ENCODE data around the gene RAD21L1. TPM values are rescaled to one million over a fixed set of nuclear protein-coding genes. Genes with fewer than 3 reads are reported as not detected.

The RAD21L1 gene
- total RNA-seq, 1 donor from 2014 or later = not detected

DNA sequence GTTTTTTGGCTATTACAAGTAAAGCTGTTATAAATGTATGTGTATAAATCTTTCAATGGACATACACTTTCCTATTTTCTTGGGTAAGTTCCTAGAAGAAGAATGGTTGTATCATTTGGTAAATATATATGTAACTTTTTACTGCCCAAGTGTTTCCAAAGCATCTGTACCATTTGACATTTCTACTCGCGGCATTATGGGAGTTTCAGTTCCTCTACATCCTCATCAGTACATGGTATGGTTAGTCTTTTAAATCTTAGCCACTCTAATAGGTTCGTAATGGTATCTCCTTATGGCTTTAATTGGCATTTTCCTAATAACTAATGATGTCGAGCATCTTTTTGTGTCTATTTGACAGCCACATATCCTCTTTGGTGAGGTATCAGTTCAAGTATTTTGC lies 53.1 kb downstream of the RAD21L1 start:
- Mint-ChIP-seq H3K27ac (ENCODE audit: unreplicated experiment) (no peak overlapping the region), H3K36me3 (ENCODE audit: low read depth) (peaks cover 2% of the 10 kb centered on the region), H3K9me3 (ENCODE audit: low read depth) (no peaks in the 10 kb centered on the region), H3K4me3 (ENCODE audit: unreplicated experiment) (no peak overlapping the region), H3K4me1 (ENCODE audit: low read depth) (peaks cover 4% of the 10 kb centered on the region), H3K27me3 (ENCODE audit: low read depth) (no peaks in the 10 kb centered on the region)
- DNase-seq (ENCODE audit: low spot score) = no peak
- TF ChIP-seq, protein P1, sequence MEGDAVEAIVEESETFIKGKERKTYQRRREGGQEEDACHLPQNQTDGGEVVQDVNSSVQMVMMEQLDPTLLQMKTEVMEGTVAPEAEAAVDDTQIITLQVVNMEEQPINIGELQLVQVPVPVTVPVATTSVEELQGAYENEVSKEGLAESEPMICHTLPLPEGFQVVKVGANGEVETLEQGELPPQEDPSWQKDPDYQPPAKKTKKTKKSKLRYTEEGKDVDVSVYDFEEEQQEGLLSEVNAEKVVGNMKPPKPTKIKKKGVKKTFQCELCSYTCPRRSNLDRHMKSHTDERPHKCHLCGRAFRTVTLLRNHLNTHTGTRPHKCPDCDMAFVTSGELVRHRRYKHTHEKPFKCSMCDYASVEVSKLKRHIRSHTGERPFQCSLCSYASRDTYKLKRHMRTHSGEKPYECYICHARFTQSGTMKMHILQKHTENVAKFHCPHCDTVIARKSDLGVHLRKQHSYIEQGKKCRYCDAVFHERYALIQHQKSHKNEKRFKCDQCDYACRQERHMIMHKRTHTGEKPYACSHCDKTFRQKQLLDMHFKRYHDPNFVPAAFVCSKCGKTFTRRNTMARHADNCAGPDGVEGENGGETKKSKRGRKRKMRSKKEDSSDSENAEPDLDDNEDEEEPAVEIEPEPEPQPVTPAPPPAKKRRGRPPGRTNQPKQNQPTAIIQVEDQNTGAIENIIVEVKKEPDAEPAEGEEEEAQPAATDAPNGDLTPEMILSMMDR (IDR thresholded peaks at IDR 0.05) = no peak

DNA sequence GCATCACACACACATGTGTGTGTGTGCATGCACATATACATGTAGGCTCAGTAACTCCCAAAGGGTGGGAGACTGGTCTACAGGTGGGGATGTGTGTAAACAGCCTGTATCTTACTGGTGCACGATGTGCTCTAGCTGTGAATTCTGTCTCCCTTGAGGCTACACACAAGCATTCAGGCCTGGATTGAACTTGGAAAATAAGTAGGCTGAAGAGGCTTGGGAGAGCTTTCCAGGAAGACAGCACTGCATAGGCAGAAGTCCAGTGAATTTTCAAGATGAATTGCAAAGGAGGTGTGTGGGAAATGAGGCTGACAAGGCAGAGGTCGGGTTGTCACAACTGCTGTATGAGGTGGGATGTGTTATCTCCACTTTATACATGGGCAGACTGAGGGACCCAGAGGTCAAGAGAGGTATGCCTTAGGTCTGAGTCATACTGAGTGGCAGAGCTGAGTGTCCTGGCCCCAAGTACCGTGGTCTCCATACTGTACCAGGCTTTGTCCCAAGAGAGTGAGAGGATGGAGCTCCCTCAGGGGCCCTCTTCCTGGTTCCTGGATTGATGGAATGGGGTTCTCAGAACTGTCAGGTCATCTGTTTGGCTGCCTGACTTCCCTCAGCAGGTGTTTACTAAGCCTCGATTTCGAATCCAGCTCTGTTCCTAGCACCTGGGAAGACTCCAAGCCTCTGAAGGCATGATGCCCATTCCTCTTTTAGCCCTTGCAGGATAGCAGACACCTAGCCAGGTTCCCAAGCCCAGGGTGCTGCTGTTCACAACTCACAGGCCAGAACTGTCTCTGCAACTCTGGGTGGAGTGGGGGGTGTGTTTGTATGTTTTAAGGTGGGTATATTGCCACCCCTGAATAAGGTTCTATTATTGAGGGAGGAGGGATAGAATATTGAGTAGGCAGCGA lies 54.6 kb downstream of the RAD21L1 start:
- TF ChIP-seq, protein P1 (IDR thresholded peaks at IDR 0.05) = no peak
- DNase-seq (ENCODE audit: low spot score) = no peak

DNA sequence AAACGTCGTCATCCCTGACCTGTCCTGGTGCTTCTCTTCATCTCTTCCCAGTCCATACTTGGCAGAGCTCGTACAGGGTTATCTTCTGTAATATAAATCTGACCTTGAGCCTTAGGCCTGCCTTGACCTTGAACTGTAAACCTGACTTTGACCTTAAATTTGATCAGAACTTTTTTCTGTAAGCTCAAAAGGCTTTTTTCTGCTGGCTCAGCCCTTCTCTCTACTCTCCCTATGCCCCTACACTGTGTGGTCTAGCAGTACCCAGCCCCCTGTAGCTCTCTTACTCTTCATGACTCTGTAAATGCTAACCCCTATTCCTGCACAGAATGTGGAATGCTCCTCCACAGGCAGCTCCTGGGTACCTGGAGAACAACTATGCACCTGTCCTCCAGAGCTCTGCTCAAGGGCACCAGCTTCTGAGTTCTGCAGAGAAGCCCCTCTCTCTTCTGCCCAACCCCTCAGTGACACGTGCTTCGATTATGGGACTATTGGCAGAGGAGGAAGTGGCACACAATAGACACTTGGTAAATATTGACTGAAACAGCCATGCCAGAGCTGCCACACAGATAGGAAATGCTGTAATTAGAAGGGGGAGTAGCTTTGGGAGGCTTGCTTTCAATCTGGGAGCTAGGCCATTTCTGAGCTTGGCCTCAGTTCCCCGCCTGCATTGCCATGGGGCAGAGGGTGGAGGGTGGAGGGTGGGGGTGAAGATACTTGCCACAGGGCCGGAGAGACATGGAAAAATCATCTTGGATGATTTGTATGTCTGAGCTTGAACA lies 55.6 kb downstream of the RAD21L1 start:
- Mint-ChIP-seq H3K27me3 (ENCODE audit: low read depth) (no peaks in the 10 kb centered on the region), H3K36me3 (ENCODE audit: low read depth) (peaks cover 4% of the 10 kb centered on the region)

More for the DNA sequence above, 54.6 kb downstream of the RAD21L1 start:
- Mint-ChIP-seq H3K4me3 (ENCODE audit: unreplicated experiment) (no peak overlapping the region), H3K4me1 (ENCODE audit: low read depth) (peaks cover 4% of the 10 kb centered on the region), H3K36me3 (ENCODE audit: low read depth) (peaks cover 4% of the 10 kb centered on the region), H3K27me3 (ENCODE audit: low read depth) (no peaks in the 10 kb centered on the region), H3K9me3 (ENCODE audit: low read depth) (no peaks in the 10 kb centered on the region), H3K27ac (ENCODE audit: unreplicated experiment) (no peak overlapping the region)

GRCh38 chr20:1282966-1283365 lies 57.1 kb downstream of the RAD21L1 start:
- TF ChIP-seq, protein P1 (IDR thresholded peaks at IDR 0.05) = no peak
- Mint-ChIP-seq H3K27ac (ENCODE audit: unreplicated experiment) (no peak overlapping the region), H3K9me3 (ENCODE audit: low read depth) (no peaks in the 10 kb centered on the region), H3K36me3 (ENCODE audit: low read depth) (peaks cover 6% of the 10 kb centered on the region), H3K4me3 (ENCODE audit: unreplicated experiment) (no peak overlapping the region), H3K27me3 (ENCODE audit: low read depth) (no peaks in the 10 kb centered on the region), H3K4me1 (ENCODE audit: low read depth) (peaks cover 4% of the 10 kb centered on the region)
- no peak for DNase-seq (ENCODE audit: low spot score)

More for the DNA sequence above, 55.6 kb downstream of the RAD21L1 start:
- no peaks in the 10 kb centered on the region for H3K9me3 Mint-ChIP-seq (ENCODE audit: low read depth)
- H3K4me1 Mint-ChIP-seq (ENCODE audit: low read depth) = peaks cover 4% of the 10 kb centered on the region
- H3K4me3 Mint-ChIP-seq (ENCODE audit: unreplicated experiment) = no peak overlapping the region
- TF ChIP-seq, protein P1 (IDR thresholded peaks at IDR 0.05) = no peak
- DNase-seq (ENCODE audit: low spot score) = no peak
- no peak overlapping the region for H3K27ac Mint-ChIP-seq (ENCODE audit: unreplicated experiment)

Data from chondrocyte (in vitro differentiated cells).